ENCODE measurements around the gene SMIM45.

Gene SMIM45

DNA sequence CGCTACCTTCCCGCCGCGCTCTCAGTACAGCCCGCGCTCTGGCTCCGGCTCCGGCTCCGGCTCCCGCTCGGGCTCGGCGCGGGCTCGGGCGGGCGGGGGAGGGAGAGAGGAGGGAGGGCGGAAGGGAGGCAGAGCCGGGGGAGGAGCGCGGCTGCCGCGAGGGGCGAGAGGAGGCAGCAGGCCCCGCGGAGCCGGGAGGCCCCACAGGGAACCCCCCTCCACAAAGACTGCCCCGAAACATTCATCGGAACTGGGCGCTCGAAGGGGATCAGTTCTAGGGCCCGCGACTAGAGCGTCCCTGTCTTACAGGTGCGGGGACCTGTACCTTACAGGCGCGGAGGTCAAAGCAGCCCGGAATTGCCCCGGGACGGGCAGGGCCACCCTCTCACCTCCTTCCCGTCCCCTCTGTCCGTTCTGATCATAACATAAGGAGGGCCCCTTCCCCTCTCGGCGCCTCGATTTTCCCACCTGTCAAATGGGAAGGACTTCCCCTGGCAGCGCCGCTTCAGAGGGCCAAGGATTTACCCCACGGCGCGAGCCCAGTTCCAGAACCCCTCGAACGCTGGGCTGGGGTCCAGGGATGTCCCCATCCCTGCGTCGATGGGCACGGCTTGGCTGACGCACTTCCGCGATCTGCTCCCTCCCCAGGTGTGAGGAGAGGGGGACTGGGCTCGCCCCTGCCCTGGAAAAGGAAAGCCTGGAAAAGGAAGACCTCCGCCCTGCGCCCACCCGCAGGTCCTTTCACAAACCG, 36.7 kb upstream of the SMIM45 start, which contains the start of gene SHISA8:
Gene SHISA8 (minus strand): TSS at position 40 of the 751 bp plus-strand sequence. CDS start 407 bp downstream, outside the sequence.
- DNase-seq (ENCODE audit: low read depth), result no peak

DNA sequence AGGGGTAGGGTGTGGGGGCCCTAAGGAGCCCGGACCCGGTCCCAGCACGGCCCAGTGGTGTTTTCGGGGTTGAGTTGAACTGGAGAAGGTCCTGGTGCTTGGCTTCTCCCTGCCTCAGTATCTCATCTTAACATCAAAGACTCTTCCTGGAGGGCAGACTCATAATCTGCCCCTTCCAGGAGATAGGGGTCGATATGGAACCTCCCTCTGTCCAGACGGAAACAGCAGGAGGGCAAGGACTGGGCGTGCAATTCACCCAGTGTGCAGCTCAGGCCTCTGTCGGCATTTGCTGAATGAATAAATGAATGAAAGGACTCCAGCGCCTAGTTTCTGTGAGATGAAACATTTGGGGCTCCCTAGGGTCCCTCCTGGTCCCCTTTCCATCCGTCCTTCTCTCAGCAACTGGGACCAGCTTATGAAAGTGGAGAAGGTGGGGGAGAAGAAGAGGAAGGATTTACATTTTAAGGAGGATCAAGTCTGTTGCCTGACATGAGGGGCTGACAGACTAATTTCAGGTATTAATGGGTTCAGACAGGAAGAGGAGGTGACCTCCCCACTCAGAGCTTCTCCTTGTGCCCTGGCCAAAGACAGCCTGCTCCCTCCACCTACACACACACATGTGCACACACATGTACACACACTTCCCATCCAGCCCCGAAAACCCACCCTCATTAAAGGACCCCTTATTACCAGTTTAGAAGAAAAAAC, 36.0 kb upstream of the SMIM45 start:
- no peak for DNase-seq (ENCODE audit: low read depth)

DNA sequence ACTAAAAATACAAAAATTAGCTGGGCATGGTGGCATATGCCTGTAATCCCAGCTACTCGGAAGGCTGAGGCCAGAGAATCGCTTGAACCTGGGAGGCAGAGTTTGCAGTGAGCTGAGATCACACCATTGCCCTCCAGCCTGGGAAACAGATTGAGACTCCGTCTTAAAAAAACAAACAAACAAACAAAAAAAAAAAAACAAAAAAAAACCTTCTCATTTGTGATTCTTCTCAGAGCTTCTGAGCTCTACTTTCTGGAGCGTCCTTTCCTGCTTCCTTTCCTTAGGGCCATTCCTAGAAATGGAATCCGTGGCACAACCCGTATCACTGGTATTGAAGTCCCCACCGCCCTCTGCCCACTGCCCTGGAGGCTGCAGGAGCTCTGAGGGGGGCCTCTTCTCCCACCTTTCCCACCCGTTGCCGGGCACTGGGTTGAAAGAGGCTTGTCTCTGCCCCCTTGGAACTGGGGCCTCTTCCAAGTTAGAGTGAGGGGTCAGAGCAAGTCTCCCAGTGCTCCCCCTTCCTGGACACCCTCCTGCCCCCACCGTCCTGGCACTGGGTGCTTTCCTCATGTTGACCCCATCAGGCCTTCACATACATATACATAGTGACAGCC, 35.1 kb upstream of the SMIM45 start:
- DNase-seq (ENCODE audit: low read depth), result no peak

DNA sequence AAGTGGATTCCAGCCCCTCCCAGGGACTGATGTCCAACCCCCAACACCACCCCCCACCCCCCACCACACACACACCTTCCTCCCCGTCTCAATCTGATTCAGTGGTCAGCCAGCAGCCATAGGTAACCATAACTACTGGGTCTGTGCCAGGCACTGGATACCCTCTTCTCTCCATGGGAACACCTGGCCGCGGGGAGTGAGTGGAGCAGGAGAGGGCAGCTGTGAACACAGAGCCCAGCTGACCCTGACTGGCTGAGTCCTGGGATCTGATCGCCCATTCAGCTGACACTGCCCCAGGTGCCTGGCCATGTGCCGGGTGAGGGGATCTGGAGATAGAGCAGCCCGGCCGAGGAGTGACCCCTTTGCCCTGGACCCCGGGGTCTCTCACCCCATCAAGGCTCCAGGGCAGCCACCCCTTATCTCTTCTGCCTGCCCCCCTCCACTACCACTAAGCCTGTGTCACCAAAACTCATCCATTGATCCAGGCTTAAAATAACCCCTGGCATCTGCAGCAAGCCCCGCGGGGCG, 34.5 kb upstream of the SMIM45 start:
- DNase-seq (ENCODE audit: low read depth), result no peak

DNA sequence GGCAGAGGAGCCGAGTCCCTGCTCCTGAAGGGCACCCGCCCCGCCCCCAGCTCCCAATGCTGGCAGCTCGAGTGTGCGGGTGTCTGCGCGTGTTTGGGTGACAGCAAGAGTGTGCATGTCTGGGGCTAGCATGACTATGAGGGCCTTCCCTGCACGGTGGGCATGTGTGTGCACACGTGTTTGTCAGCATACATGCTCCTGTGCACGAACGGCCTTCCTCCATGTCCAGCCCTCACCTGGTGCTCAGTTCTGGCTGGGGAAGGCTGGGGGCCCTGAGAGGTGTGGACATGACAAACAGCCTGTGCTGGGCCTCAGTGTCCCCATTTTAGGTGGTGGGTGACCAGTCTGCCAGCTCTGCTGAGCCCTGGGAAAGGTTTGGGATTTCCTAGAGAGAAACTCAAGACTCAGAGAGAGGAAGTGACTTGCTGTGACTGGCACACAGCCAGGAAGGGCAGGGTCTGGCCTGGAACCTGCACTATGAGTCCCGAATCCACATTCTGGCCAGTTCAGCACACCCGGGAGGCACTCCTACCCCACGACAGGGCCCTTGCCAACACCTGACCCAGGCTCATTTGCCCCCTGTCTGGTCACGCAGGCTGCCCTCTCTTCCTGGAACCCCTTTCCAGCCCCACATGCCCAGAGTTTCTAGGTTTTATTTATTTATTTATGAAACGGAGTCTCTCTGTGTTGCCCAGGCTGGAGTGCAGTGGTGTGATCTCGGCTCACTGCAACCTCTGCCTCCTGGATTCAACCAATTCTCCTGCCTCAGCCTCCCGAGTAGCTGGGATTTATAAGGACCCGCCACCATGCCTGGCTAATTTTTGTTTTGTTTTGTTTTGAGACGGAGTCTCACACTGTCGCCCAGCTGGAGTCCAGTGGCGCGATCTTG, 33.8 kb upstream of the SMIM45 start:
- no peak for DNase-seq (ENCODE audit: low read depth)

DNA sequence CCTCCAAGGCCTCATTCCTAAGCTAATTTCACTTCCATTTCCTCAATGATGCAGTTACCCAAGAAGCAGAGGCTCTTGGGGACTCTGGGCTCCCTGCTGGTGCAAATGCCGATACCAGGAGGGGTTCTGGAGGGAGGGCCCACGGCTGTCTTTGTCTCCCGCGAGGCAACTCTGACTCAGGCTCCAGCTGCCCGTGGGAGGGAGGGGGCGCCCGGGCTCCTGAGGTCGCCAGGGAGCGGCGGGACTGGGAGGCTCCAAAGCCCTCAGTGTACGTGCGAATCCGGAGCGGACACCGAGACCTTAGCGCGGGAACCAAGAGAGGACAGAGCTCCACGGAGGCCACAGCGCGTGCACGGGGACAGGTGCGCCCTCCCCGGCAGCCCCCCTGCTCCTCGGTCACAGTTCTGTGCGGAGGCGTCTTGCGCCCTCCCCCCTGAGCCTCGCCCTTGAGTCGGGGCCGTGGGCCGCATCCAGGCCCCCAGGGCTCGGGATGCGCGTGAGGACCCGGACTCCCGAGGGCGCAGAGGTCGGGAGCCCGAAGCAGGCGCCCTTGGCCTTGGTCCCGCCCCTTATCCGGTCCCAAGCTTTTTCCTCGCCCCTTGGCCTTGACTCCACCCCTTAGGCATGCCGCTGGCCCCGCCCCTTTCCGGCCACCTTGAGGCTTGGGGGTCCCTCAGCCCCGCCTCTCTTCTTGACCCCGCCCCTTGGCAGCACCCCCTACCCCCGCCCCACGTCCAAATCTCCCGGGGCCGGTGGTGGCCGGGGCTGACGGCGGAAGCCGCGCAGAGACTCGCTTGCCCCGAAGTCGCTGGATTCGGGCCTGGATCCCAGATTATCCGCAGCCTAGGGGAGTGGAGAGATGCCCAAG, 32.4 kb upstream of the SMIM45 start:
- peak; percentile 72 for DNase-seq (ENCODE audit: low read depth)

DNA sequence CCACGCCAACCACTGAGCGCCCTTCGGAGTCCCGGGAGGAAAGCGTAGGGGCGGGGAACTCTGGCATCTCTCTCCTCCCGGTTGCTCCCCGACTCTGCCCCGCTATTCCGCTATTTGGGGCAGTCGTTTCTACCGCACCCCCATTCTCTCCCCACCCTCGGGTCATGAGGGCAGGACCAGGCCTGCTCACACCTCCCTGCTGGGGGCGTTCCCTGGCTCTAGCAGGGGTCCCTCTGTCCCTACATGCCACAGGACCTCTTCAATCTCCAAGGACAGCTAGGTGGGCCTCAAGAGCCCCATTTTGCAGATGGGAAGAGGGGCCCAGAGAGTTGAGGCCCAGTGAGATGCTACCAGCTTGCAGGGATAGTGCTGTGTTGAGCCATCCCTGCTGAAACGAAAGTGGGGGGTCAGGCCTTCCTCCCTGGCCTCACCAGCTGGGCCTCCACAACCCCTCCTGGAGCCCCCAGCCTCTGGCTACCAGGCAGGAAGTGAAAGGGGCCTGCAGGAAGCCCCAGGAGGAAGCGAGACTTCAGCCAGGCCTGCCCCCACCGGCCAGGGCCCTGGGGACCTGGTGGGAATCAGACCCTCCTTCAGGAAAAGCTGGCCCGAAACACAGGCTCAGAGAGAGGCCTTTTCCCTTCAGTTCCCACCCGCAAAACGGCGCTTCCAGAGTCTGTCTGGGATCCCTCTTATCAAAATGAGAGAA, 31.5 kb upstream of the SMIM45 start:
- no peak for DNase-seq (ENCODE audit: low read depth)

DNA sequence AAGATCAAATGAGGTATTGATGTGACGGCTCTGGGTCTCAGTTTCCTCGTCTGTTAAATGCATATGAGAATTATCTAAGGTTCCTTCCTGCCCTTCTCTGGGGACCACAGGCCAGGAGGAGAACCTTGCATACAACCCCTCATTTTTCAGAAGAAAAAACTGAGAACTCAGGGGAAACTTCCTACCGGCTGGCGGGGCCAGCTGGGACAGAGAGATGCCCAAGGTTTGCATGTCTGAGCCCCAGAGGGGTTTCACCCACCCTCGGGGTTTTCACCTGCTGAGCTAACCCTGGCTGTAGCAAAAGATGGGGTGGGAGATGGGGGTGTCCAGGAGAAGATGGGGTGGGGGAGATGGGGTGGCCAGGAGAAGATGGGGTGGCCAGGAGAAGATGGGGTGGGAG, 29.6 kb upstream of the SMIM45 start:
- no peak for DNase-seq (ENCODE audit: low read depth)

DNA sequence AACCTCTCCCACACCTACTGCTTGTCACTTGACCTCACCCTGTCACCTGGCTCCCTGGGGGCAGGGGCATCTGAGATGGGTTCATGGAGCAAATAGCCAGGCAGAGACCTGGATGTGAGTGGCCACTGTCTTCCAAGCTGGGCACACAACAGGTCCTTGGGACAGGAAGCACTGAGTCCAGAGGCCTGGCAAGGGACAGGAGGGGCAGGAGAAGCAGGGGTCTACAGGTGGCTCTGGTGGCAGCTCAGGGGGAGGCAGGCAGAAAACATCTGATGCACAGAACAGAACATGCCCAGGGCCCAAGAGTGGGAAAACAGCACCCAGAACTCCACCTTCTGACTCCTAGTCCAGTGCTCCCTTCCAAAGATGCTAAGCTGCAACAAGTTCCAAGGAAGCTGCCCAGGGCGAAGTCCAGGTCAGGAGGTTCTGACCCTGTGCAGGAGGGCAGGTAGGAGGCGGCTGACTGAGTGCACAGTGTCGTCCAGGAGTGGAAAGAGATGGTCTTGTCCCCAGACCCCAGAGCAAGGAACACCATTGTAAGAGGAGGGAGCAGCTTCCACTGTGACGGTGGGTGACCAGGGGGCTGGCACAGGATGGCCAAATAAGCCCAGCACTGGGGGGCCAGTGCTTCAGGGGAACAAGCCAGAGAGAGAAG, 28.9 kb upstream of the SMIM45 start:
- no peak for DNase-seq (ENCODE audit: low read depth)

DNA sequence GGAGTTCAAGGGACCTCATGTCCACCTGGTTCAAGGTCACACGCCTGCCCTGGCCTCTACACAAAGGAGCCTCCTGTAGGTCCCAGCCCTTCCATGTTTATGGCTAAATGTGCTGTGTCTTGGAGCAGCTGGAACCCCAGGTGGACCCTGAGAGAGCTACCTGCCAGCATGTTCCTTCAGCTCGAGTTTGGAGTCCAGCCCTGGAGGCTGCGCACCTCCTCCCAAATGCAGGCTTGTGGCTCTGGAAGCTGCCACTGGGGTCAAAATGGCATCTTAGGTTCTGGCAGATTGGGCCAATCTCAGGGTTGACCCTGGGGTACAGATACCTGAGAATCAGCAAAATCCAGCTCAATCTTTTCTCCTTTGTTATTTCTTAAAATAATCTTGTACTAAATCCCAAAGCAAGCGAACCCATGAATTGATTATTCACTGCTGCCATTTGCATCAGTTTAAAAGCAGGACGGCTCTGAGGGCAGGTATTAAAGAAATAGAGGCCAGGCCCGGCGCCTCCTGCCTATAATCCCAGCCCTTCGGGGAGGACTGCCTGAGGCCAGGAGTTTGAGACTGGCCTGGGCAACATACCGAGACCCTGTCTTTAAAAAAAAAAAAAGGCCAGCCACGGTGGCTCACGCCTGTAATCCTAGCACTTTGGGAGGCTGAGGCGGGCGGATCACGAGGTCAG, 28.2 kb upstream of the SMIM45 start:
- no peak for DNase-seq (ENCODE audit: low read depth)

DNA sequence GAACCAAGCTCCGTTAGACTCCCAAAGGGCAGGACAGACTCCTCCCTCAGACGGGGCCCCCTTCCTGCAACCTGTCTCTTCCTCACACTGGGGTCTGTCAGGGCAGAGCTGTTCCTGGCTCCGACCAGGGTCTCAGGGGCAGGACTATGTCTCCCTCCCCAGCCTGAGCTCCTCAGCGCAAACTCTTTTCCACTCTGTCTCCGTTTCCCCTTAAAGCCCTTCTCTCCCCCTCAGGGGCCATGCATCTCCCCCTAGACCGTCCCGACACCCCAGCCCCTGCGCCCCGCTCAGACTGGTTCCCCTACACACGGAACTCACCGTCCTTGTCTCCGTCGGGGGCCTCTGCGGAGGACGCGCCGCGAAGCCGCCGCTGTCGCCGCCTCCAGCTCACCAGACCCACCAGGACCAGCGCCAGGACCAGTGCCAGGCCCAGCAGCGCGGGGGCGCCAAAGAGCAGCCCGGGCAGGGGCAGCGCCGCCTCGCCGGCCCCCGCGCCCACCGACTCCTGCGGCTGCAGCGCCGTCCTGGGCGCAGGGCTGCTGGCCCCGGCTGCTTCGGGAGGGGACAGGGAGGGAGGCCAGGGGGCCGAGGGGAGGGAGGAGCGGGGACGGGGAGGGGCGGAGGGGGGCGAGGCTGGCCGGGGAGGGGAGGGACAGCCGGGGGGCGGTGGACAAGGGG, 26.0 kb upstream of the SMIM45 start:
- peak; percentile 45 for DNase-seq (ENCODE audit: low read depth)

DNA sequence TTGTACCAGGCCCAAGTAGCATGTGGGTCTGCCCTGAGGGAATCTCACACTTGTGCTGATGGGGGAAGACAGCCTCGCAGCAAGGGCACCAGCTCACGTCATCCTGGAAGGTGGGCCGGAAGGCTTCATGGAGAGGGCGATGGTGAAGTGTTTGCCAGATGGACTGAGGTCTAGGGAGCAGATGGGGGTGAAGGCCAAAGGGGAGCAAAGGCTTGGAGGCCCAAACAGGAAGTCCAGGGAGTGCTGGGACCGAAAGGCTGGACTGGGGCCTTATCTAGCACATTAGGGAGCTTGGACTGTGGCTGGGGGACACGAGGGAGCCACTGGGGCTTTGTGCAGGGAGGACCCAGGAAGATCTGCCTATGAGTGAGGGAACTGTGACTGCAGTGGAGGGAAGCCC, 24.1 kb upstream of the SMIM45 start:
- DNase-seq (ENCODE audit: low read depth), result no peak

DNA sequence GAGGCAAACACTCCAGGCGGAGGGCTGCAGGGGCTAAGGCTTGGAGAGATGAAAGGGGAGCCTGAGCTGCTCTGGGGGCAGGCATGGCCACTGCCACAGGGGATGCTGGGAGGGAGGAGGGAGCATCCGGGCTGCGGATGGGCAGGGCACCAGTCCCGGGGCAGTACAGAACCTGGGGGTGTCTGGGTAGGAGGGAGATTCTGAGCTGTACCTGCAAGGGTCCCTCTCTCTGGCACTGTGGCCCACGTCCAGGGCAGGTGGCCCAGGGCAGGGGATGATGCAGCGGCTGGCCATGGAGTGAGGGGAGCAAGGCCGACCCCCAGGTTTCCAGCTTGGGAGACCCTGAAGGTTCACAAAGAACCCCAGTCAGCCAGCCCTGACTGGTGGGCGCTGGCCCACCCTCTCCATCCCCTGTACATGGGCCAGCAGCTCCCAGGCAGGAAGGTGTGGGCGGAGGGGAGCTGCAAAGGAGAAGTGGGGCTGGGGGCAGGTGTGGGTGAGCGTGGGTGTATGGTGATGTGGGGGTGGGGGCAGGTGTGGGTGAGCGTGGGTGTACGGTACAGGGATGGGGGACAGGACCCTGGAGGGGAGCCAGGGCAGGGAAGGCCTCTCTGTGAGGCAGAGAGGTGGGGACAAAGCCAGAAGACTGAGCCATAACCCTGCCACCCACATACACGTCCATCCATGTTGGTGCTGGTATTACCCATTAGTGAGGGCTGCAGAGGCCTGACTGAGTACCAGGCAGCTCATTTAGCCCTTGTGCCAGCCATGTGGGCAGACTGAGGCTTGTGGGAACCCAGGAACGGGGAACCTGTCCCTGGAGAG, 23.1 kb upstream of the SMIM45 start:
- DNase-seq (ENCODE audit: low read depth), result no peak

DNA sequence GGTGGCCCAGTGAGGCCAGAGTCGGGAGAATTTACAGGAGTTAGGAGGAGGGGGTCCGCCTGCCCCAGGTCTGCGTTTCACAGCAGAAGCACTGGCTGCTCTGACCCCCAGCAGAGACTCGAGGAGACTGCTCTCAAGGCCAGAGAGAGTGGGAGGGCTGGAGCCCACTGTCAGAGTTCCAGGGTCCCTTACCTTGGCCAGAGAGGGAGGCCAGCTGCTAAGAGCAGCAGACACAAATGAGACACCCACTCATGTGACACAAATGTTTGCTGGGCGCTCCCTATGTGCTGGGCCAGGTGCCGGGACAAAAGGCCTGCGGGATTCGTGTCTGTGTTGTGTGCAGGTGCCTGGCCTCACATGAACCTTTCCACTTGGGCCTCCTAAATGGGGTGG, 22.5 kb upstream of the SMIM45 start:
- DNase-seq (ENCODE audit: low read depth), result no peak

DNA sequence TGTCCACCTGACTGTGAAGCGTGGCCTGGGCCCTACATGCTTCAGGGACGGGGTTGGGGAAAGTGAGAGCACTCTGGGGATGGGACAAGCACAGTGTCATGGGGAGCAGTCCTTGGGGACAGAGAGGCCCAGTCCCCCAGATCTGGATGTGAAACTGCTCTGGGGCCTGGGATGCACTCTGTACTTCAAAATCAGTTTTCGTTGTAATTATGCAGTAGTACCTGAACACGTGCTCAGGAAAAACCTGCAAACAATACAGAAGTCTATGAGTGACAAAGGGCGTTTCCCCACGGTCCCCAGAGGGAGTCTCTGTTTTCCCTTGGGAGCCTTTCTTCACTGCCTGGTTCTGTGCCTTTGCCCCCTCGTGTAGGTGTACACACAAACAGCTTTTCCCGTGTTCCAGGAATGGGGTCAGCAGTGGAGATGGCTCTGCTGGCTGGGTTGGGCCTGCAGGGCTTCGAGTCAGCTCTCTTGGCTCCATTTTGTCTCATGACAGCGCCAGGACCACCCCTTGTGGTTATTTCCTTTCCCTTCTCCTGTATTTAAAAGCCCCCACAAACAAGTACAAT, 20.2 kb upstream of the SMIM45 start:
- DNase-seq (ENCODE audit: low read depth), result no peak

DNA sequence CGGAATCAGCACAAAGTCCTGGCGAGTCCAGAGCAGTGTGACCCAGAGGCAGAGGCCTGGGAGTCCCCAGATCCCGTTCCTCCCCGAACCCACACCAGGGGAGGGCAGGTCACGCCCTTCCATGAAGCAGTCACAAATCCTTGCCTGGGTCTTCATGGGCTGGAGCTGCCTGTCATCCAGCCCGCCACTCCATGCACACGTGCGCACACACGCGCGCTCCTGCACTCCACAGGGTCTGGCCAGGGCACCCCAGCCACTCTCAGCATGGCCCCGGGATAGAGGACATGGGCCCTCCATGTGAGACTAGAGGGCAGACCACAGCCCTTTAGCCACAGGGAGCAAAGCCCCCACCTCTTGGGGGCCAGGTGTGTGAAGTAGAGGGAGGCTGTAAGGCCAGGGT, 19.6 kb upstream of the SMIM45 start:
- no peak for DNase-seq (ENCODE audit: low read depth)

All from myocyte (in vitro differentiated cells).